ENCODE measurements around the gene ABCC5.

ABCC5 gene

DNA sequence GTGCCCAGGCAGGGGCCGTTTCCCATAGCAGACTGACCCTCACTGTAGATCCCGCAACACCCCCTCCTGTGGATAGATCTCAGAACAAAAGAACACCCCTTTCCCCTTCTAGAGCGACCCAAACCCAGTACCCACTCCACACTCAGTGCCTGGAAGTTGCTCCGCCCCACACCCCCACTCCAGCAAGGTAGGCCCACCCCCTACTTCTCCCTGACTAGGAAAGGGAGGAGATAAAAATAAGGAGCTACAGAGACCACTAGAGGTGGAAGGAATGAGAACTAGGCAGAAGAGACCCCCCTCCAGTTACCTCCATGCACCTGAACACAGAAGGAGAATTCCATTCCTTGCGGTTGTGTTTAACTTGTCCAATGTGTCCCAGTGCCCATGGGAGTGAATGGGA lies 102.8 kb downstream of the ABCC5 start:
- Mint-ChIP-seq H3K9me3 (no peaks in the 10 kb centered on the region), H3K27ac (no peak overlapping the region)

DNA sequence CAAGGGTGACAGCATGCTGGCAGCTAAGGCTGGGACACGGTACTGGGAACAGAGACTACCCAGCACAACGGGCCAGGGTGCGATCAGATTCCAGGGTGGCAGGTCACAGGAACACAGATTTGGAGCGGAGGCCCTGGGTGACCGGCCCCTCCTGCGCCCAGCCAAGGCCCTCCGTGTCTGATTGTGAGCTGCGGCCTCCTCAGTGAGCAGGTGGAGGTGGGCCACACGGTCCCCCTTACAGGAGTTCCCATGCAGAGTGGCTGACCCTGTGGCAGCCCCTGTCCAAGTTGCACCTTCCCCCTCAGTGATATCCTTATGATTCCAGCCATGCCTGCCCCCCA lies 104.1 kb downstream of the ABCC5 start:
- Mint-ChIP-seq H3K9me3 (no peaks in the 10 kb centered on the region), H3K4me3 (no peak overlapping the region), H3K36me3 (ENCODE audit: low read depth) (no peaks in the 10 kb centered on the region), H3K27ac (no peak overlapping the region), H3K27me3 (peaks cover 7% of the 10 kb centered on the region), H3K4me1 (ENCODE audit: low read depth) (no peaks in the 10 kb centered on the region)
- intact Hi-C loops (cut with micrococcal nuclease), result no loop called here

More for the DNA sequence above, 102.8 kb downstream of the ABCC5 start:
- Mint-ChIP-seq H3K4me1 (ENCODE audit: low read depth) (no peaks in the 10 kb centered on the region), H3K27me3 (peaks cover 7% of the 10 kb centered on the region), H3K36me3 (ENCODE audit: low read depth) (peaks cover 7% of the 10 kb centered on the region), H3K4me3 (no peak overlapping the region)
- intact Hi-C loops (cut with micrococcal nuclease), result no loop called here

DNA sequence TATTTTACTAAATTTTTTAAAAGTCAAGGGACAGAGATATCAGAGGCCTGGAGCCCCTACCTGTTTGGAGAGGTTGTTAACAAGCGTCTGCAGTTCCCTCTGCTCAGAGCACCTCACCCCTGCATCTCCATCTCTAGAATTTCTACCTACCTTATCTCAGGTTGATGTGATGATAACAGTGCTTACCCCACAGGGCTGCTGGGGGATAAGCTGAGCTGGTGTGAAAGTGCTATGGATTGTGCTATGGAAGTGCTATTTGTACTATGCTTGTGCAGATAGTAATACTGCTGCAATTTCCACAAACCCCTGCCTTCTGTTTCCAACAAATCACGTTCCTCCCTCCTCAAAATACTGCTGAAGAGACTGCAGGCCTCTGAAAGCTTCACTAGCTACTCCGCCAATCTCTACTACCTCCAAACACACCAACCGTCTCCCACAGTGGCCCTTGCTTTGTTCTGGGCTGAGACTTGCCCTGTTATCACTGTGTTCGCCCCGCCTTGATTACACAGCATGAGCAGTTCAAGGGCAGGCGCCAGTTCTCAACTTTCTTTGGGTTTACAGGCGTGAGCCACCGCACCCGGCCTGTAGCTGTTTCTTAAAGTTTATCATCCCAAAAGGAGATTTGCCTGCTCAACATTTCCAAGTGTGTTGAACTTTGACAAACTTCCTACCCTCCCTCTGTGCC lies 104.6 kb downstream of the ABCC5 start:
- peaks cover 7% of the 10 kb centered on the region for H3K27me3 Mint-ChIP-seq
- no peaks in the 10 kb centered on the region for H3K36me3 Mint-ChIP-seq (ENCODE audit: low read depth)
- intact Hi-C loops (cut with micrococcal nuclease), result no loop called here
- no peaks in the 10 kb centered on the region for H3K9me3 Mint-ChIP-seq
- peak overlapping the region; percentile 2 for H3K27ac Mint-ChIP-seq
- H3K4me3 Mint-ChIP-seq, result no peak overlapping the region
- no peaks in the 10 kb centered on the region for H3K4me1 Mint-ChIP-seq (ENCODE audit: low read depth)

DNA sequence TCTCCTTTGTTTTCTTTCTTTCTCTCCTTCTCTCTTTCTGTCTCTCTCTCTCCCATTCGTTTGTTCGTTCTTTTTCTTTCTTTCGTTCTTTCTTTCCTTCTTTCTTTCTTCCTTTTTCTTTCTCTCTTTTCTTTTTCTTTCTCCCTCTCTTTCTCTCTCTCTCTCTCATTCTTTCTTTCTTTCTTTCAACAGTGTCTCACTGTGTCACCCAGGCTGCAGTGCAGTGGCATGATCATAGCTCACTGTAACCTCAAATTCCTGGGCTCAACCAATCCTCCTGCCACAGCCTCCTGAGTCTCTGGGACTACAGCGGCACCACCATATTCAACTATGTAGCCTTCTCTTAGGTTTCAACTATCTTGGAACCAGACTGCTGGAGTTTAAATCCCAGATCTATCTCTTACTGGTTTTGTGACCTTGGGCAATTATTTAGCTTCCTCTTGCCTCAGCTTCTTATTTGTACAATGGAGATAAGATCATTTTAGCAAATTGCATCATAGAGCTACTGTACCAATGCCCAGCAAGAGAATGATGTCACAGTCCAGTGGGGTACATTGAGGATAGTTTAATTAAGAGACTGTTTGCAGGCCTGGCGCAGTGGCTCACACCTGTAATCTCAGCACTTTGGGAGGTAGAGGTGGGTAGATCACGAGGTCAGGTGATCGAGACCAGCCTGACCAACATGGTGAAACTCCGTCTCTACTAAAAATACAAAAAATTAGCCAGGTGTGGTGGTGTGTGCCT lies 105.7 kb downstream of the ABCC5 start:
- no peaks in the 10 kb centered on the region for H3K36me3 Mint-ChIP-seq (ENCODE audit: low read depth)
- H3K4me3 Mint-ChIP-seq, result no peak overlapping the region
- no peak overlapping the region for H3K27ac Mint-ChIP-seq
- peaks cover 11% of the 10 kb centered on the region for H3K27me3 Mint-ChIP-seq
- no peaks in the 10 kb centered on the region for H3K9me3 Mint-ChIP-seq
- H3K4me1 Mint-ChIP-seq (ENCODE audit: low read depth), result no peaks in the 10 kb centered on the region
- intact Hi-C loops (cut with micrococcal nuclease), result no loop called here

DNA sequence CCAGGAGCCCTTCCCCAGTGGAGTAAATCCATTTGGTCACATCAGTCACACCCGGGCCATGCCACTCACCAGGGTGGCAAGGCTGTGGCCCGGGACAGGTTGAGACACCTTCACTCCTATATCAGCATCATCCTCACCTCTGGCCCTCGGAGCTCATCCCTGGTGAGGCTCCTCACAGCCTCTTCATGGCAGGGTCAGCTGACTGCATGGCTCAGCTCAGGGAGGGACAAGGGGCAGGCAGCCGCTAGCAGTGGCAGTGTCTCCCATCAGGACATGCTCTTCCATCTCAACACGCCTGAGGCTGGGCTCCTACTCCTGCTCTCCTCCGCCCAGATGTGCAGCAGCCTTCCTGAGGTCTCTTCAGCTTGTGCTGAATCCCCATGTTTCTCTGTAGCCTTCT lies 106.6 kb downstream of the ABCC5 start:
- Mint-ChIP-seq H3K27me3 (peaks cover 11% of the 10 kb centered on the region), H3K4me3 (no peak overlapping the region), H3K36me3 (ENCODE audit: low read depth) (no peaks in the 10 kb centered on the region), H3K9me3 (no peaks in the 10 kb centered on the region), H3K4me1 (ENCODE audit: low read depth) (no peaks in the 10 kb centered on the region), H3K27ac (no peak overlapping the region)
- intact Hi-C loops (cut with micrococcal nuclease), result no loop called here

DNA sequence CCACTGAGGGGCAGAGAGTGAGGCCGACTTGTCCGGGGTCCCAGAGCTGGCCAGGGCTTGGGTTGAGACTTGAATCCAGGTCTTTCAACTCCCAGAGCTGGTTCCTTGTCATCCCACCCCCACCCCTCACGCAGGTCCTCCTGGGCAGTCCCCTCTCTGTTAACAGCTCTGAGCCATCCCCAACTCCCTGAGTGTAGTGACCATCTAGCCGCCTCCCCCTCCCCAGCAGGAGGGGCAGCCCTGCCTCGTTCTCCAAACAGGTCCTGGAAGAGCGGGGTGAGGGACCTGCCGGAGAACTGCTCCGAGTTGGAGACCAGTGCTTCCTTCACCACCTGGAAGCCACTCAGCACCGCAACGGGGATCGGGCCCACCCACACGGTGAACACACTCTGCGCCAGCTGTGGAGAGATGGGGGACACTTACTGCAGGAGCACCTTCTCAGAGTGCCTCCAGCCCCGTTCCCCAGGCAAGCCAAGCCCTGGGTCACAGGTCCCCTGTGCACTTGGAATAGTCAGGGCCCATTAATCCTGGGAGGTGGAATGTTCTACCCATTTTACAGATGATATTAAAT lies 108.6 kb downstream of the ABCC5 start:
- Mint-ChIP-seq H3K27ac (no peak overlapping the region), H3K27me3 (peaks cover 14% of the 10 kb centered on the region), H3K9me3 (no peaks in the 10 kb centered on the region), H3K4me3 (no peak overlapping the region), H3K4me1 (ENCODE audit: low read depth) (no peaks in the 10 kb centered on the region), H3K36me3 (ENCODE audit: low read depth) (no peaks in the 10 kb centered on the region)
- intact Hi-C loops (cut with micrococcal nuclease), result no loop called here

DNA sequence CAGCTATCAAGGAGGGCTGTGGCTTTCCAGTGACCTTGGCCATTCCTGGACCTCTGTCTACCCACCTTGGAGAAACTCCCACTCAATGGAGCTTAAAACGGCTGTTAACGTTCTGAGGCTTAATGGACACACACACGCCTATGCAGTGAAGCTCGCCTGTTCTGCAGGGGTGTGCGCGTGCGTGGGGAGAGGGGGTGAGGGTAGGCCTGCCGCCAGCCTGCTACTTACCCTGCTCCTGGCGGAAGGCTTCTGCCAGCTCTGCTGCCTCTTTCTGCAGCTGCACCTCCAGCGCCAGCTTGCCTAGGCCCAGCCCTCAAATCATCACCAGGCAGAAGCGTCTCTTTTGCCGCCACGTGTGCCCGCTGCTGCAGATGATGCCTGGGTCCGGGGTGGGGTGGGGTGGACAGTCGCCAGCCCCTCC lies 109.8 kb downstream of the ABCC5 start:
- no peaks in the 10 kb centered on the region for H3K36me3 Mint-ChIP-seq (ENCODE audit: low read depth)
- intact Hi-C loops (cut with micrococcal nuclease), result no loop called here
- H3K9me3 Mint-ChIP-seq, result no peaks in the 10 kb centered on the region
- H3K4me3 Mint-ChIP-seq, result no peak overlapping the region
- H3K27me3 Mint-ChIP-seq, result peaks cover 14% of the 10 kb centered on the region
- H3K4me1 Mint-ChIP-seq (ENCODE audit: low read depth), result no peaks in the 10 kb centered on the region
- H3K27ac Mint-ChIP-seq, result no peak overlapping the region

DNA sequence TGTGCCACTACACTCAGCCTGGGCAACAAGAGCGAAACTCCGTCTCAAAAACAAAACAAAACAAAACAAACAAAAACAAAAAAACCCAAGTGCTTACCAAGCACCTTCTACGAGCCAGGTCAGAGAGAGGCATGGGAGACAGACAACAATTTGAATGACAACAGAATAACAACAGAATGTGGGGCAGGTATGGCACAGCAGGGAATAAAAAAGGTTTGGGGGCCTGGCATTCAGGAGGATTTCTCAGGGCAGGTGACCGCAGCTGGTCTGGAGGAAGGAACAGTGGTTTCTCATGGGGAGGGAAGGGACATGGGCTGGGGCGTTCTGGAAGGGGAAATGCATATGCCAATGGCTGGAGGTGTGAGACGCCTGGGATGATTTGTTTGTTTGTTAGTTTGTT lies 110.5 kb downstream of the ABCC5 start:
- no peaks in the 10 kb centered on the region for H3K4me1 Mint-ChIP-seq (ENCODE audit: low read depth)
- intact Hi-C loops (cut with micrococcal nuclease), result no loop called here
- H3K4me3 Mint-ChIP-seq, result no peak overlapping the region
- H3K27me3 Mint-ChIP-seq, result peaks cover 14% of the 10 kb centered on the region
- no peaks in the 10 kb centered on the region for H3K9me3 Mint-ChIP-seq
- H3K27ac Mint-ChIP-seq, result no peak overlapping the region
- no peaks in the 10 kb centered on the region for H3K36me3 Mint-ChIP-seq (ENCODE audit: low read depth)

DNA sequence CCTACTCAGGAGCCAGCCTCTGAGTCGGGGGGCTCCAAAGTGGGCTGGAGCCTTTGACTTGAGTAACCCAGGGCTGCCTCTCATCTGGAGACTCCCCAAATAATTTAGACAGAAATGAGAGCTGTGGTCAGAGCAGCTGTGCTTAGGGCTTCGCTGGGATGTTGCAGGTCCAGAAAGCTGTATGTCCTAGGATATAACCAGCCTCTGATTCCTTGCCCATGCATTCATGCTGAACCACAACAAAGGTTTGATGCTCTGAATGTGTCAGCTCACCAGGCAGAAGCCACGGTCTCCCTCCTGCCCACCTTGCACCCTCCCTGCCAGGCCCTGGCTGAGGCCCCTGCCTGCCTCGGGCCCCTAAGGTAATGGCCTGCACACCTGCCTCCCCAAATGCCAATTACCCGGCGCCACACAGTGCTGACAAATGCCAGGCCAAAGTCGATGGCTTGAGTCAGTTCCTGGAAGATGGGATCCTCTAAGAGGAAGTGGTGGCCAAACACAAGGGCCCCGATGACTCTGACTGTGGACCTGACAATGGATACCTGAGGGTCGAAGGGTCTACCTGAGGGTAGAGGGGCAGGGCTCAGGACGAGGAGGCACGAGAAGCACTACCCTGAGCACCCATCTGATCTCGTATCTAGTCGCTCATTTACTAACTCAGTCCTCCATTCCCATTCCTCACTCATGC lies 111.3 kb downstream of the ABCC5 start:
- no peak overlapping the region for H3K4me3 Mint-ChIP-seq
- peaks cover 12% of the 10 kb centered on the region for H3K27me3 Mint-ChIP-seq
- H3K36me3 Mint-ChIP-seq (ENCODE audit: low read depth), result no peaks in the 10 kb centered on the region
- H3K9me3 Mint-ChIP-seq, result no peaks in the 10 kb centered on the region
- no peak overlapping the region for H3K27ac Mint-ChIP-seq
- no peaks in the 10 kb centered on the region for H3K4me1 Mint-ChIP-seq (ENCODE audit: low read depth)
- intact Hi-C loops (cut with micrococcal nuclease), result no loop called here

DNA sequence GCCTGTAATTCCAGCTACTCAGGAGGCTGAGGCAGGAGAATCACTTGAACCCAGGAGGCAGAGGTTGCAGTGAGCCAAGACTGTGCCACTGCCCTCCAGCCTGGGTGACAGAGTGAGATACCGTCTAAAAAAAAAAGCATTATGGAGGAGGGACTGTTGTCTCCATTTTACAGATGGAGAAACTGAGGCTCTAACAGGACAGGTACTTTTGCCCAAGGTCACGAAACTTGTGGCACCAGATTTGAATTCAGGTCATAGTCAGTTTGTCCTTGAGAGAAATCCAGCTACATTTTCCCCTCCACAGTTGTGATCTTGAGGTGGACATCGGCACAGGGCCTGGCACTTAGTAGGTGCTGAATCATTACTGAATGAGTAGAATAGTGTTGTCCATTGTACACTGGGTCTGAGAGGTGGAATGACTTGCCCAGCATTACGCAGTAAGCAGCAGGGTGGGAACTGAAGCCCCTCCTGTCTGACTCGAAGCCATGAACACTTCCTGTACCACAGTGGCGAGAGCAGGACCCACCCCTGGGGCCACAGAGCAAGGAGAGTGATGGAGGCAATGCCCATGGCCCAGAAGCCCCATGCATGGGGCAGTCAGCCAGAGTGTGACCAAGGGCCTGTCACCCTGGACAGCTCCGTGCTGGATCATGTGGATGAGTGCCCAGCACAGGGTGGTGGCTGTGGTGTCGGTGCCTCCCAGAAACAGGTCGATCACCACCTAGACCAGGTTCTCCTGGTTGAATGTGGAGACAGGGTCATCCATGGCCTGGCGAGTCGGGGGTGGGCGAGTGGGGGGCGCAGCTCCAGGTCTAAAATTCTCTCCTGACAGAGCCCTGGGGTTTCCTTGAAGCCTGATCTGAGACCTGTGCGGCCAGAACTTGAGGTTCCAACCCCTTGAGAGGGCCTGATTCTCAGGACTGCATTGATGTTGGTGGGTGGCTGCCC lies 112.6 kb downstream of the ABCC5 start:
- intact Hi-C loops (cut with micrococcal nuclease), result loop anchor here (2.0 kb wide), 1 partner anchor 112 kb away; the partner anchor contains the start of gene ABCC5
- no peak overlapping the region for H3K27ac Mint-ChIP-seq
- no peaks in the 10 kb centered on the region for H3K36me3 Mint-ChIP-seq (ENCODE audit: low read depth)
- no peaks in the 10 kb centered on the region for H3K9me3 Mint-ChIP-seq
- no peaks in the 10 kb centered on the region for H3K4me1 Mint-ChIP-seq (ENCODE audit: low read depth)
- peaks cover 16% of the 10 kb centered on the region for H3K27me3 Mint-ChIP-seq
- no peak overlapping the region for H3K4me3 Mint-ChIP-seq

DNA sequence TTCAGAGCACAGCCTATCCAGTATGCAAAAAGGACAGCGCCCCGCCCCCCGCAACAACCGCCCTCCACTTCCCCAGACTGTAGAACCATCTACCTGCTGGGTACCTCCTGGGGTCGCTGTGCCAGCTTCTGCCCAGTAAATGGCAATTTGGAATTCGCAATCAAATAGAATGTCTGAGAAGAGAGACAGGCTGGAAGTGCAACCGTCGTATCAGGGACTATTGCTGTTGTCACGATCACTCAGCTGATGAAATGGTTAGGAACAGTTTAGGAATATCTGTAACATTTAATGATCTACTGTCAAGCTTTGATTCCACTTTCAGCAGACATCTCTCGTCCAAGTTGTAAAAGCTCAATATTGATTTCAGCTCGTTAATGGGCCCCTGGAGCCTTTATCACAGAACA lies 119.7 kb downstream of the ABCC5 start:
- H3K27me3 Mint-ChIP-seq, result peaks cover 20% of the 10 kb centered on the region
- intact Hi-C loops (cut with micrococcal nuclease), result loop anchor here (10.0 kb wide), 1 partner anchor 237 kb away; the partner anchor contains the start of gene EIF2B5
- H3K27ac Mint-ChIP-seq, result no peak overlapping the region
- no peaks in the 10 kb centered on the region for H3K9me3 Mint-ChIP-seq
- peaks cover 6% of the 10 kb centered on the region for H3K4me1 Mint-ChIP-seq (ENCODE audit: low read depth)
- no peak overlapping the region for H3K4me3 Mint-ChIP-seq
- H3K36me3 Mint-ChIP-seq (ENCODE audit: low read depth), result no peaks in the 10 kb centered on the region

DNA sequence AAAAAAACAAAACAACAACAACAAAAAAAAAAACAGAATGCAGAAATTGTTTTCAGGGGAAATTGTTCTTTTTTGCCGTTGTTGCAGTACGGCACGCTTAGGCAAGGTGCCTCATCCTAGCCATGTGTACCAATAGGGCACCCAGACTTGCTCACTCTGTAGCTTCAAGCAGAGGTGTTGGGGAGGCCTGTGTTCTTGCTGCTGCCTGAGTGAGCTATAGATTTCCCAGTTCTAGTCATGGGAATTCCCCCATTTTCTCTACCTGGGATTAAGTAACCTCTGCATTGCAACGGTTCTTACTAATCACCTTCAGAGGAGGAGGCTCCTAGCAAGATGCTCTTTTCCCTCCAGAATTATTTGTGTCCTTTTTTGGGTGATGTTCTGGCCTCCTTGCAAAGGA lies 120.1 kb downstream of the ABCC5 start:
- Mint-ChIP-seq H3K4me1 (ENCODE audit: low read depth) (peaks cover 6% of the 10 kb centered on the region), H3K4me3 (no peak overlapping the region), H3K36me3 (ENCODE audit: low read depth) (no peaks in the 10 kb centered on the region), H3K9me3 (no peaks in the 10 kb centered on the region), H3K27ac (no peak overlapping the region), H3K27me3 (peaks cover 24% of the 10 kb centered on the region)
- intact Hi-C loops (cut with micrococcal nuclease), result loop anchor here (10.0 kb wide), 1 partner anchor 237 kb away; the partner anchor contains the start of gene EIF2B5

DNA sequence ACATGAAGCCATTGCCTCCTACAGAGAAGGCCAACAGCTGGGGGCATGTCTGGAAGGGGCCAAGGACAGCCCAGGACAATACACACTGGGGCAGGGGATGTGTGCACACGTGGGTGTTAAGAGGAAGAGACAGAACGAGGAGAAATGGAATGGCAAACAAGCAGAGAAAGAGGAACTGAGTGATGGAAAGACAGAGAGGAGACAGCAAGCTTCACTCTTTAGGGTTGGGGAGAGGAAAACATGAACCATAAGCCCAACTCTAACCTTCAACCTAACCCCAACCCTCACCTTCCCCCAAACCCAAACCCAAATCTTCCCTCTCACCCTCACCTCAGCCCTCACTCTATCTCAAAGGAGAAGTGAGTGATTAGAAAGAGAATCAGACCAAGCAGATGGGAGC lies 121.1 kb downstream of the ABCC5 start:
- intact Hi-C loops (cut with micrococcal nuclease), result loop anchor here (10.0 kb wide), 1 partner anchor 238 kb away; the partner anchor contains the start of gene EIF2B5
- peaks cover 6% of the 10 kb centered on the region for H3K4me1 Mint-ChIP-seq (ENCODE audit: low read depth)
- peaks cover 24% of the 10 kb centered on the region for H3K27me3 Mint-ChIP-seq
- no peaks in the 10 kb centered on the region for H3K9me3 Mint-ChIP-seq
- no peaks in the 10 kb centered on the region for H3K36me3 Mint-ChIP-seq (ENCODE audit: low read depth)
- no peak overlapping the region for H3K27ac Mint-ChIP-seq
- no peak overlapping the region for H3K4me3 Mint-ChIP-seq

All from dendritic cell treated with granulocyte-macrophage colony-stimulating factor and Interleukin-4, amounts not matched to agents 40 ng/mL and 50 ng/mL, for 4 days (primary cell).